ENCODE data around the gene WDR46.

WDR46 gene, protein sequence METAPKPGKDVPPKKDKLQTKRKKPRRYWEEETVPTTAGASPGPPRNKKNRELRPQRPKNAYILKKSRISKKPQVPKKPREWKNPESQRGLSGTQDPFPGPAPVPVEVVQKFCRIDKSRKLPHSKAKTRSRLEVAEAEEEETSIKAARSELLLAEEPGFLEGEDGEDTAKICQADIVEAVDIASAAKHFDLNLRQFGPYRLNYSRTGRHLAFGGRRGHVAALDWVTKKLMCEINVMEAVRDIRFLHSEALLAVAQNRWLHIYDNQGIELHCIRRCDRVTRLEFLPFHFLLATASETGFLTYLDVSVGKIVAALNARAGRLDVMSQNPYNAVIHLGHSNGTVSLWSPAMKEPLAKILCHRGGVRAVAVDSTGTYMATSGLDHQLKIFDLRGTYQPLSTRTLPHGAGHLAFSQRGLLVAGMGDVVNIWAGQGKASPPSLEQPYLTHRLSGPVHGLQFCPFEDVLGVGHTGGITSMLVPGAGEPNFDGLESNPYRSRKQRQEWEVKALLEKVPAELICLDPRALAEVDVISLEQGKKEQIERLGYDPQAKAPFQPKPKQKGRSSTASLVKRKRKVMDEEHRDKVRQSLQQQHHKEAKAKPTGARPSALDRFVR

DNA sequence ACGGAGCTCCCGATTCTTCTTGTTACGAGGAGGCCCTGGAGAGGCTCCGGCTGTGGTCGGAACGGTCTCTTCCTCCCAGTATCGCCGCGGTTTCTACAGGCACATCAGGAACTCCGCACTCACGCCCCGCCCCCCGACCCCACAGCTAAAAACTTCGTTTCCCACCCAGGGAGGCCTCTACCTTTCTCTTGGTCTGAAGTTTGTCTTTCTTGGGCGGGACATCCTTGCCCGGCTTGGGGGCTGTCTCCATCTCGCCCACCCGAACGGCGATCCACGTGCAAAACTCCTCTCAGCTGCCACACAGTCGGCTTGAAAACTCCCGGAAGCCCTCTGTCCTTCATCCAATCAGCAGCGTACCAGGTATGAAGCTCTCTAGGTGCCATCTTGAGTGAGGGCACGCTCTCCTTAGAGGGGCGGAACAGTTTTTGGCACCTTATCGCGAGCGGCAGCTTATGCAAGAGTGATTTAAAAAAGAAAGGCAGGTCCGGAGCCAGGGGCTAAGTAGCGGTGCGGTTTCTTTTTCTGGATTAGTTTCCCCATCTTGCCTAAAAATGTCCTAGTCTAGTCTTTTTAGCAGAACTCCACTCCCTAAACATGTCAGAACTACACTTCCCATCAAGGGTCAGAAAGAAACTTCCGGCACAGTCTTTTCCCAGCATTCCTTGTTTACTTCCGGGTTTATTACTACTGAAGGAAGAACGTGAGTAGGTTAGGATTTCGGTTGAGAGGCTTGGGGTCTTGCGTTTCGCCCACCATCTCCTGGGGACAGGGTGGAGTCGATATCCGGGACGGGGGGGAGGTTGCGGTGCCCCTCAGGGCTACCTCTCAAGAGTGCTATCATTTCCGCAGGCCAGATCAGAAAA is at the start of gene WDR46, which contains the start of gene PFDN6:
Gene WDR46, minus strand, starts transcription at position 319 of the 863 bp plus-strand sequence. Its CDS starts 69 bp downstream, at position 250.
Gene PFDN6, plus strand, starts transcription at position 681 of the 863 bp plus-strand sequence. CDS start 256 bp downstream, outside the sequence.
- peaks cover 92% of the 10 kb centered on the region for H3K36me3 Mint-ChIP-seq (ENCODE audit: low read depth)
- H3K9me3 Mint-ChIP-seq = no peaks in the 10 kb centered on the region
- peak within 1 kb of the TSS; percentile 92 for H3K4me3 Mint-ChIP-seq
- H3K4me1 Mint-ChIP-seq (ENCODE audit: low read depth) = peaks cover 53% of the 10 kb centered on the region
- intact Hi-C loops (cut with micrococcal nuclease) = loop anchor here (1.0 kb wide), 2 partner anchors 10 to 18 kb away; partner anchors contain the start of gene VPS52
- peak within 1 kb of the TSS; percentile 86 for H3K27ac Mint-ChIP-seq
- no peaks in the 10 kb centered on the region for H3K27me3 Mint-ChIP-seq

DNA sequence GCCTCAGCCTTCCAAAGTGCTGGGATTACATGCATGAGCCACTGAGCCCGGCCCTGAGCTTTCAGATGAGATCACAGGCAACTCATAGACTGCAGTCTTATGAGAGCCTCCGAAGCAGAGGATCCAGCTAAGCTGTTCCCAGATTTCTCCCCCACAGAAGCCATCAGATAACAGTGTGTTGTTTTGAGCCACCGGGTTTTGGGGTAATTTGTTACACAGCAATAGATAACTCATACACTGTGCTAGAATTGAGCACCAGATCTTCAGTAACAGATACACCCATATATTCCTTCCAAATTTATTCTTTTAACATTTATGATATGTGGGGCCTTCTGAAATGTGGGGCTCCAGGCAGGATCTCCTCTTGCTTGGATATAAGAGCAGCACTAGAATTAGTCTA is 47.5 kb upstream of the WDR46 start:
- intact Hi-C loops (cut with micrococcal nuclease) = no loop called here
- H3K4me1 Mint-ChIP-seq (ENCODE audit: low read depth) = peaks cover 9% of the 10 kb centered on the region
- peaks cover 2% of the 10 kb centered on the region for H3K27me3 Mint-ChIP-seq
- no peaks in the 10 kb centered on the region for H3K36me3 Mint-ChIP-seq (ENCODE audit: low read depth)
- no peak overlapping the region for H3K27ac Mint-ChIP-seq
- H3K9me3 Mint-ChIP-seq = no peaks in the 10 kb centered on the region
- H3K4me3 Mint-ChIP-seq = no peak overlapping the region

DNA sequence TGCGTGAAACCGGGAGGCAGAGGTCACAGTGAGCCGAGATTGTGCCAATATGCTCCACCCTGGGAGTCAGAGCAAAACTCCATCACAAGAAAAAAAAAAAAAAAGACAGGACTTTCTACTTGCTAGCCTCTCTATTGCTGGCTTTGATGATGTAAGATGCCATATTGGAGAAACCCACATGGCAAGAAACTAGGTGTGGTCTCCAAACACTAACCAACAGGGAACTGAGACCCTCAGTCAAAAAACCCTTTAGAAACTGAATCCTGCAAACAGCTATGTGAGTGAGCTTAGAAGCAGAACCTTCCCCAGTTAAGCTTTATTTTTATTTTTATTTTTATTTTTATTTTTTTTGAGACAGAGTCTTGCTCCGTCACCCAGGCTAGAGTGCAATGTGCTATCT is 46.9 kb upstream of the WDR46 start:
- peaks cover 2% of the 10 kb centered on the region for H3K27me3 Mint-ChIP-seq
- H3K36me3 Mint-ChIP-seq (ENCODE audit: low read depth) = no peaks in the 10 kb centered on the region
- H3K9me3 Mint-ChIP-seq = no peaks in the 10 kb centered on the region
- peaks cover 9% of the 10 kb centered on the region for H3K4me1 Mint-ChIP-seq (ENCODE audit: low read depth)
- peak overlapping the region; percentile 41 for H3K27ac Mint-ChIP-seq
- intact Hi-C loops (cut with micrococcal nuclease) = no loop called here
- no peak overlapping the region for H3K4me3 Mint-ChIP-seq

DNA sequence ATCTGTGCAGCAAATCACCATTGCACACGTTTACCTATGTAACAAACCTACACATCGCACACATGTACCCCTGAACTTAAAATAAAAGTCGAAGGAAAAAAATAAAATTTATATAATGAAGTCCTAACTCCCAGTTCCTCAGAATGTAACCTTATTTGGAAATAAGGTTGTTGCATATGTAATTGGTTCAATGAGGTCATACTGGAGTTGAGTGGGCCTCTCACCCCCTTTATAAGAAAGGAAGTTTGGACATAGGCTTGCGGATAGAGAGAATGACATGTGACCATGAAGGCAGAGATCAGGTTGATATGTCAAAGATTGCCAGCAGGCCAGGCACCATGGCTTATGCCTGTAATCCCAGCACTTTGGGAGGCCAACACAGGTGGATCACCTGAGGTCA is 44.6 kb upstream of the WDR46 start:
- intact Hi-C loops (cut with micrococcal nuclease) = no loop called here
- Mint-ChIP-seq H3K27ac (no peak overlapping the region), H3K4me3 (no peak overlapping the region), H3K36me3 (ENCODE audit: low read depth) (no peaks in the 10 kb centered on the region), H3K27me3 (no peaks in the 10 kb centered on the region), H3K4me1 (ENCODE audit: low read depth) (no peaks in the 10 kb centered on the region), H3K9me3 (no peaks in the 10 kb centered on the region)

DNA sequence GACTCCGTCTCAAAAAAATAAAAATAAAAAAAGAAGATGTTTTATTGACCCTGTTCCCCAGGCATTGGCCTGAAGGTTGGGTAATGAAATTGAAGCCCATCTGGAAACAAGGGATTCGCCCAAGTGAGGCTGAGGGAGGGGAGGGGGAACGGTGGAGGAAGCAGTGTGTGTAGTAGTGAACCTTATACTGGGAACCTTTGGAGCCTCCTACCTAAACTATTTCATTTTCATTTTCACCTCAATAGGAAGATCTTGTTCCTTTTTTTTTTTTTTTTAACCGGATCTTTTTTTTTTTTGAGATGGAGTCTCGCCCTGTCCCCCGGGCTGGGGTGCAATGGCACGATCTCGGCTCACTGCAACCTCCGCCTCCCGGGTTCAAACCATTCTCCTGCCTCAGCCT is 41.7 kb upstream of the WDR46 start:
- Mint-ChIP-seq H3K27ac (no peak overlapping the region), H3K4me3 (no peak overlapping the region)
- intact Hi-C loops (cut with micrococcal nuclease) = no loop called here

DNA sequence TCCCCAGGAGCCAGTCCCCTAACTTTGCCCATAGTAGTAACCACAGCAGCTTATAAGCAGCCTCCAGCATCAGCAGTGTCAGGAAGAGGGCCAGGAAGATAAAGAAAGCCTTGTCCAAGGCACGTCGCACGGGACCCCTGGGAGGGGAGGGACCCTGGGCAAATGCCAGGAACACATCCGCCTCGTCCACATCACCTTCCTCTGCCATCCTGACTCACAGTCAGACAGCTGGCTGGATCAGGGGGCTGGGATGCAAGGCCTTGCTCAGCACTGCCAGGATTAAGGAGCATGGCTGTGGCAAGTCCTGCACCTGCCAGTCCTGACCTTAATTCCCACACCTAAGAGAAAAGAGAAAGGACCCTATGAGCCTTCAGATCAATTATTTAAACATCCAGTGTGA is 40.0 kb upstream of the WDR46 start:
- no peaks in the 10 kb centered on the region for H3K36me3 Mint-ChIP-seq (ENCODE audit: low read depth)
- H3K9me3 Mint-ChIP-seq = no peaks in the 10 kb centered on the region
- intact Hi-C loops (cut with micrococcal nuclease) = no loop called here
- H3K27me3 Mint-ChIP-seq = no peaks in the 10 kb centered on the region
- no peak overlapping the region for H3K4me3 Mint-ChIP-seq
- H3K27ac Mint-ChIP-seq = no peak overlapping the region
- H3K4me1 Mint-ChIP-seq (ENCODE audit: low read depth) = peaks cover 6% of the 10 kb centered on the region

More for the DNA sequence above, 41.7 kb upstream of the WDR46 start:
- H3K36me3 Mint-ChIP-seq (ENCODE audit: low read depth) = no peaks in the 10 kb centered on the region
- H3K9me3 Mint-ChIP-seq = no peaks in the 10 kb centered on the region
- no peaks in the 10 kb centered on the region for H3K4me1 Mint-ChIP-seq (ENCODE audit: low read depth)
- H3K27me3 Mint-ChIP-seq = no peaks in the 10 kb centered on the region

DNA sequence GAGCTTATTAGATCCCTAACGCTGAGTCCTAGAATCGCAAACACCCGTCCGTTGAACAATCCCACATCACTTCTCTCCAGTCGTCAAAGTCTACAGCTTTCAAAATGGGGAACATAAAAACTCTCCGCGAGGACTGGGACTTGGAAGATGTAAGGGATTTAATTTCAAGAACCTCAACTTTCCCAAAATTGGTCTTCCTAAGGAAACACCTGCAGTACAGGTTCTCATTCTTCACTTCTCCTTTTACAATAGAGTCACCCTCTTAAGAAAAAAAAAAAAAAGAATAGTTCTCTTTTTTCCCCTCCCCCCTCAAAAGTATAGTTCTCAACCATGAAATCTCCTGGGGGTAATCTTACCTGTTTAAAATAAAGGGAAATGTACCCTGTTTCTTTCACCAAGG is 35.1 kb upstream of the WDR46 start:
- intact Hi-C loops (cut with micrococcal nuclease) = no loop called here
- Mint-ChIP-seq H3K4me3 (peak overlapping the region; percentile 99), H3K9me3 (no peaks in the 10 kb centered on the region), H3K27me3 (no peaks in the 10 kb centered on the region), H3K4me1 (ENCODE audit: low read depth) (peaks cover 54% of the 10 kb centered on the region), H3K27ac (peak overlapping the region; percentile 100), H3K36me3 (ENCODE audit: low read depth) (peaks cover 38% of the 10 kb centered on the region)

DNA sequence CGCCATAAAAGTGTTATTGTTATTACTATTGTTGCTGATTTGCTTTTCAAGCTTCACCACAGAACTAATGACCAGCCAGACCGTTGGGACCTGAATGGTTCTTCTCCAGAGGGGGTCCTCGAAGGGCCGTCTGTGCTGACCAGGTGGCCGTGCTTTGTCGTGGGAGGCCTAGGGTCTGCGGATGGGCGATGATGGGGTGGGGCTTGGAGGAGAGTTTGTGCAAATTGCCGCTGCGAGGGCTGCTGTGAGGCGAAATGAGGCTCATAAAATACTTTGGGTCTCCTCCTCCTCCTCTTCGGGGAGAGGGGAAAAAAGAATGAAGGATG is 34.5 kb upstream of the WDR46 start:
- H3K4me1 Mint-ChIP-seq (ENCODE audit: low read depth) = peaks cover 60% of the 10 kb centered on the region
- peak overlapping the region; percentile 99 for H3K4me3 Mint-ChIP-seq
- intact Hi-C loops (cut with micrococcal nuclease) = loop anchor here (1.0 kb wide), 1 partner anchor 9 kb away; the partner anchor contains the start of gene TAPBP
- no peaks in the 10 kb centered on the region for H3K27me3 Mint-ChIP-seq
- H3K27ac Mint-ChIP-seq = peak overlapping the region; percentile 100
- H3K9me3 Mint-ChIP-seq = no peaks in the 10 kb centered on the region
- H3K36me3 Mint-ChIP-seq (ENCODE audit: low read depth) = peaks cover 43% of the 10 kb centered on the region

DNA sequence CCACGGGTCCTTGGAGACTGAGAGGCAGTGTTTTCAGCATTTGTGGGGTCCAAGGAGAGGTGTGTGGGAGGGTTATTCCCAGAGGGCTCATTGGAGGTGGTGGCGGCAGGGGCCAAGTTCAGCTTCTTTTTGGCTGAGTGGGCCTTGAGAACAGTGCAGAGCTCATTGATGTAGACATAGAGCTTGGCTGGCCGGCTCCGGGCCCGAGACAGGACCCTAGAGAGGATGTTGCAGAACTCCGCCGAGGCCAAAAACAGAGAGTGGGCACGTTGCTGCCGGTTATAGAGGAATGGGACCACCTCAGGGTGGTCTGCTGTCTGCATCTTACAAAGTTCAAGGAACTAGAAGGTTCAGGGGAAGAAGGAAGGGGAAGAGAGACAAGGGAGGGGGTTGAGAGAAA is 32.2 kb upstream of the WDR46 start:
- Mint-ChIP-seq H3K4me1 (ENCODE audit: low read depth) (peaks cover 74% of the 10 kb centered on the region), H3K9me3 (no peaks in the 10 kb centered on the region), H3K27ac (peak overlapping the region; percentile 100), H3K4me3 (peak overlapping the region; percentile 99), H3K36me3 (ENCODE audit: low read depth) (peaks cover 61% of the 10 kb centered on the region), H3K27me3 (no peaks in the 10 kb centered on the region)
- intact Hi-C loops (cut with micrococcal nuclease) = no loop called here

DNA sequence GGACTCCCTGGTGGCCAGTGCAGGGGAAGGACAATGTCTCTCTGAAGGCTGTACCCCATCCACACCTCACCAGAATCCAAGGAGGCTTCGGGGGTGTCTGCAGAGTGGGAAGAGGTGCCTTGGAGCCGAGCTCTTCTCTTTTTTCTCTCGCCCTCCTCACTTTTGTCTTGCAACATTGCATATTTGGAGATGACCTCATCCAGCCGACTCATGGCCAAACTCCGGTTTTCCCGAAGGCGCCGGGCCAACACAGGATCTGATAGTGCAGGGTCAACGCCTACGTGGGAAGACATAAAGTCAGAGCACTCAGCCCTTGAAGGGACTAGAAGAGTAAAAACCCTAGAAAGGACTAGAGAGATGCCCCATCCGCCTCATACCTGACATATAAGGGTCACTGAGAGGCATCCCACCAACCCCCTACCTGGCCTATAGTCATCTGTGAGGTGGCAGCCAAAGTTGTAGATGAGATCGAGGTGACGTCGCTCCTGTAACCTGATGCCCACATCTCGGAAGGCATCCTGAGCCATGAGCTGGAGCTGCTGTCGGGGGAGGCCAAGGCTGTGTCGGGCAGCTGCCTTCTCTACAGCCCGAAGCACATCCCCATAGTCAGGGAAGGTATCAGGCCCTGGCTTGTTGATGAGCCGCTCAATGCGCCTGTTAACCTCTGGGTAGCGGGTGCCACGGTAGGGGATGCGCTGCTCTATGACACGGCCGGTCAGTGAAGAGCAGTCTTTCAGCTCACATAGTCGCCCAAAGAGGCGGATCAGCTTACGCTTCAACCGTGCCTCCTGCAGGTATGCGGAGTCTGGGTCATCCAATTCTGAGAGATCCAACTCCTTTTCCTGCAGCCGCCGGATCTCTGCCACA is 31.5 kb upstream of the WDR46 start:
- intact Hi-C loops (cut with micrococcal nuclease) = no loop called here
- peaks cover 68% of the 10 kb centered on the region for H3K36me3 Mint-ChIP-seq (ENCODE audit: low read depth)
- H3K4me3 Mint-ChIP-seq = peak overlapping the region; percentile 99
- peak overlapping the region; percentile 100 for H3K27ac Mint-ChIP-seq
- no peaks in the 10 kb centered on the region for H3K9me3 Mint-ChIP-seq
- no peaks in the 10 kb centered on the region for H3K27me3 Mint-ChIP-seq
- H3K4me1 Mint-ChIP-seq (ENCODE audit: low read depth) = peaks cover 81% of the 10 kb centered on the region

DNA sequence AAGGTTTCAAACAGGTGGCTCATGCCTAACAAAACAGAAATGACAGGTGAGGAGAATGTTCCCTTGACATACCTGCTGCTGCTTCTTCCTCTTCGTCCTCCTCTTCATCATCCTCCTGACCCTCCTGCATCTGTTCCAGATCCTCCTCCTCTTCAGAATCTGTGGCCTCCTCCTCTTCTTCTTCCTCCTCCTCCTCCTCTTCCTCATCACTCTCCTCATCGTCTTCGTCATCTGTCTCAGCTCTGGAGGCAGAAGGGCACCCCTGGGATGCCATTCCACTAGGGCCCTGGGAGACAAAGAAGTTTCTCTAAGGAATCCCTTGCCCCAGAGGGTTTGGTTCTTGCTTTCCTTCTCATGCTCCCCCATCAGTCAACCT is 30.9 kb upstream of the WDR46 start:
- Mint-ChIP-seq H3K27me3 (no peaks in the 10 kb centered on the region), H3K9me3 (no peaks in the 10 kb centered on the region), H3K4me1 (ENCODE audit: low read depth) (peaks cover 87% of the 10 kb centered on the region), H3K27ac (peak overlapping the region; percentile 98), H3K4me3 (no peak overlapping the region), H3K36me3 (ENCODE audit: low read depth) (peaks cover 74% of the 10 kb centered on the region)
- intact Hi-C loops (cut with micrococcal nuclease) = no loop called here

DNA sequence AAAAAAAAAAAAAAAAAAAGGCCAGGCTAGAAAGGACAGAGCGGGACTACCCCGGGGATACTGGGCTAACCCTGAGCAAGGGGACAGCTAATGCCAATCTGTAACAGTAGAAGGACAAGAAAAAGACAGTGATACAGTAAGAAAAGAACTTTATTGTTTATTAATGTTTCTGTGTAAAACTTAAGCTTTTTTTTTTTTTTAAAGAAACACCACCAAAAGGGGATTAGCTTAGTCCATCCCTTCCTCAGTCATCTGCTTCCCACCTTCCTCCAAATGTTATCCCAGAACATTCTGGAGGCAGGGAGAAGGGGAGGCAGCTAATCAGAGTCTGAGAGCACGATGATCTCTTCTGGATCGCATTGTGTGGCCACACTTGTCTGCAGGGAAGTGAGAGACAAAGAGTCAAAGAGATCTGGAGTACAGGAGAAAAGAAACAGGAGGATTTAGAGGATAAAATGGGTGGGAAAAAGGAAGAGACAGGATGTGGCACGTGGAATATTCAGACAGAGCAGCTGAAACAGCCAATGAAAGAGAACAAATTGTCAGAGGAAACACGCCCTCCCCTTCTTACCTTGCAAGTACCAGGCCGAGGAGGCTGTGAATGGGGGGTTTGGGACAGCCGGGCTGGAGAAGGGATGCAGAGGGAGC is 29.5 kb upstream of the WDR46 start:
- peak overlapping the region; percentile 98 for H3K27ac Mint-ChIP-seq
- H3K4me1 Mint-ChIP-seq (ENCODE audit: low read depth) = peaks cover 82% of the 10 kb centered on the region
- H3K4me3 Mint-ChIP-seq = peak overlapping the region; percentile 92
- no peaks in the 10 kb centered on the region for H3K27me3 Mint-ChIP-seq
- intact Hi-C loops (cut with micrococcal nuclease) = no loop called here
- H3K9me3 Mint-ChIP-seq = no peaks in the 10 kb centered on the region
- peaks cover 88% of the 10 kb centered on the region for H3K36me3 Mint-ChIP-seq (ENCODE audit: low read depth)
